Stimulated activated CD4-positive, alpha-beta T cell treated with anti-CD3 and anti-CD28 coated beads, Interleukin-2, amount 100 ng/mL, for 24 hours (primary cell): ENCODE data around the gene SLC2A9.

Experiments used
- DNase-seq, 2 donors: peaks; one replicate each; pipeline ENCODE4 v3.0.0-alpha.2; 2020

Gene SLC2A9

GRCh38 chr4:9880406-9881197 is 140.7 kb downstream of the SLC2A9 start:
- no peak for DNase-seq

- DNase-seq = no peak
These were observed 144.2 kb downstream of the SLC2A9 start for GRCh38 chr4:9877123-9877522.

GRCh38 chr4:9875516-9875915 is 145.8 kb downstream of the SLC2A9 start:
- DNase-seq = no peak

- no peak for DNase-seq
These were observed 146.9 kb downstream of the SLC2A9 start for GRCh38 chr4:9874385-9874784.

- DNase-seq = no peak
These were observed 151.0 kb downstream of the SLC2A9 start for GRCh38 chr4:9870165-9870790.

GRCh38 chr4:9867751-9868425 is 153.4 kb downstream of the SLC2A9 start:
- DNase-seq = no peak

GRCh38 chr4:9866931-9867330 is 154.4 kb downstream of the SLC2A9 start:
- DNase-seq = no peak

- DNase-seq = no peak
These were observed 159.7 kb downstream of the SLC2A9 start for GRCh38 chr4:9861561-9861960.

GRCh38 chr4:9859810-9860209 is 161.5 kb downstream of the SLC2A9 start:
- DNase-seq = no peak

- DNase-seq = no peak
These were observed 171.8 kb downstream of the SLC2A9 start for GRCh38 chr4:9849538-9849920.

- no peak for DNase-seq
These were observed 173.1 kb downstream of the SLC2A9 start for GRCh38 chr4:9847968-9848748.

- DNase-seq = no peak
These were observed 175.4 kb downstream of the SLC2A9 start for GRCh38 chr4:9845791-9846493.

GRCh38 chr4:9841072-9841471 is 180.2 kb downstream of the SLC2A9 start:
- DNase-seq = no peak

- DNase-seq = no peak
These were observed 185.9 kb downstream of the SLC2A9 start for GRCh38 chr4:9835430-9835829.

- no peak for DNase-seq
These were observed 187.9 kb downstream of the SLC2A9 start for GRCh38 chr4:9833421-9833820.

- DNase-seq = no peak
These were observed 188.7 kb downstream of the SLC2A9 start for GRCh38 chr4:9832640-9833039.

- DNase-seq = no peak
These were observed 194.7 kb downstream of the SLC2A9 start for GRCh38 chr4:9826551-9826950.

- no peak for DNase-seq
These were observed 196.2 kb downstream of the SLC2A9 start for GRCh38 chr4:9825049-9825448.

- DNase-seq = no peak
These were observed 201.0 kb downstream of the SLC2A9 start for GRCh38 chr4:9820343-9820742.

GRCh38 chr4:9816285-9816684 is 205.0 kb downstream of the SLC2A9 start:
- no peak for DNase-seq

GRCh38 chr4:9812501-9813340 is 208.6 kb downstream of the SLC2A9 start:
- no peak for DNase-seq

GRCh38 chr4:9811806-9812205 is 209.5 kb downstream of the SLC2A9 start:
- no peak for DNase-seq
